ENCODE results near the gene U2AF1L4.

DNA sequence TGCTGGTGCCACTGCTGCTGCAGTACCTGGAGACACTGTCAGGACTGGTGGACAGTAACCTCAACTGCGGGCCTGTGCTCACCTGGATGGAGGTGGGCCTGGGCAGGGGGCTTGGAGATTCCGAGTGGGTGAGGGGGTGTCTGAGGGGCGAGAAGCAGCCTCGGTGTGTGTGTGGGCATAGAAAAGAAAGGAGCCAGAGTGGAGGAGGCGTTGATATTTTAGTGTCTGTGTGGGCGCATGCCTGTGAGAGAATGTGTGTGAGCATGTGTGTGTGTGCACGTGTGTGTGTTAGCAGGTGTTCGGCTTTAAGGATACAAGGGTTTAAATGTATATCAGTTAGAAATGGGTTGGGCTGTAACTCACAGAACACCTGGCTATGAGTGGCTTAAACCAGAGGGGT lies 33.8 kb upstream of the U2AF1L4 start:
- TF ChIP-seq, protein P1, sequence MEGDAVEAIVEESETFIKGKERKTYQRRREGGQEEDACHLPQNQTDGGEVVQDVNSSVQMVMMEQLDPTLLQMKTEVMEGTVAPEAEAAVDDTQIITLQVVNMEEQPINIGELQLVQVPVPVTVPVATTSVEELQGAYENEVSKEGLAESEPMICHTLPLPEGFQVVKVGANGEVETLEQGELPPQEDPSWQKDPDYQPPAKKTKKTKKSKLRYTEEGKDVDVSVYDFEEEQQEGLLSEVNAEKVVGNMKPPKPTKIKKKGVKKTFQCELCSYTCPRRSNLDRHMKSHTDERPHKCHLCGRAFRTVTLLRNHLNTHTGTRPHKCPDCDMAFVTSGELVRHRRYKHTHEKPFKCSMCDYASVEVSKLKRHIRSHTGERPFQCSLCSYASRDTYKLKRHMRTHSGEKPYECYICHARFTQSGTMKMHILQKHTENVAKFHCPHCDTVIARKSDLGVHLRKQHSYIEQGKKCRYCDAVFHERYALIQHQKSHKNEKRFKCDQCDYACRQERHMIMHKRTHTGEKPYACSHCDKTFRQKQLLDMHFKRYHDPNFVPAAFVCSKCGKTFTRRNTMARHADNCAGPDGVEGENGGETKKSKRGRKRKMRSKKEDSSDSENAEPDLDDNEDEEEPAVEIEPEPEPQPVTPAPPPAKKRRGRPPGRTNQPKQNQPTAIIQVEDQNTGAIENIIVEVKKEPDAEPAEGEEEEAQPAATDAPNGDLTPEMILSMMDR (IDR thresholded peaks at IDR 0.05; ENCODE audit: low read depth, low read length, poor library complexity, severe bottlenecking): no peak
- no peak for TF ChIP-seq EZH2phosphoT487 (IDR thresholded peaks at IDR 0.05; ENCODE audit: borderline replicate concordance, low read length)
